AG10803 (cell line): ENCODE results near the gene SLC12A2.
A peak's percentile ranks its signal among the peaks of the same experiment; 100 is the strongest.

Experiments used
- DNase-seq: peaks from one replicate; pipeline ENCODE4 v3.0.0; 2010; ENCODE audit warnings: low read depth
- H3K4me3 ChIP-seq: 2 replicates; pipeline ENCODE4 v1.5.1; 2011; ENCODE audit warnings: mild to moderate bottlenecking, low read length, control low read depth
- TF ChIP-seq, protein P1 (sequence below): conservative IDR thresholded peaks from 2 replicates; pipeline ENCODE4 v1.5.1; 2011; ENCODE audit warnings: mild to moderate bottlenecking, low read length, control low read depth, inconsistent platforms

Gene SLC12A2

GRCh38 chr5:128060644-128061385 lies 22.8 kb upstream of the SLC12A2 start:
- TF ChIP-seq, protein P1, sequence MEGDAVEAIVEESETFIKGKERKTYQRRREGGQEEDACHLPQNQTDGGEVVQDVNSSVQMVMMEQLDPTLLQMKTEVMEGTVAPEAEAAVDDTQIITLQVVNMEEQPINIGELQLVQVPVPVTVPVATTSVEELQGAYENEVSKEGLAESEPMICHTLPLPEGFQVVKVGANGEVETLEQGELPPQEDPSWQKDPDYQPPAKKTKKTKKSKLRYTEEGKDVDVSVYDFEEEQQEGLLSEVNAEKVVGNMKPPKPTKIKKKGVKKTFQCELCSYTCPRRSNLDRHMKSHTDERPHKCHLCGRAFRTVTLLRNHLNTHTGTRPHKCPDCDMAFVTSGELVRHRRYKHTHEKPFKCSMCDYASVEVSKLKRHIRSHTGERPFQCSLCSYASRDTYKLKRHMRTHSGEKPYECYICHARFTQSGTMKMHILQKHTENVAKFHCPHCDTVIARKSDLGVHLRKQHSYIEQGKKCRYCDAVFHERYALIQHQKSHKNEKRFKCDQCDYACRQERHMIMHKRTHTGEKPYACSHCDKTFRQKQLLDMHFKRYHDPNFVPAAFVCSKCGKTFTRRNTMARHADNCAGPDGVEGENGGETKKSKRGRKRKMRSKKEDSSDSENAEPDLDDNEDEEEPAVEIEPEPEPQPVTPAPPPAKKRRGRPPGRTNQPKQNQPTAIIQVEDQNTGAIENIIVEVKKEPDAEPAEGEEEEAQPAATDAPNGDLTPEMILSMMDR, result no peak
- no peak overlapping the region for H3K4me3 ChIP-seq
- no peak for DNase-seq

DNA sequence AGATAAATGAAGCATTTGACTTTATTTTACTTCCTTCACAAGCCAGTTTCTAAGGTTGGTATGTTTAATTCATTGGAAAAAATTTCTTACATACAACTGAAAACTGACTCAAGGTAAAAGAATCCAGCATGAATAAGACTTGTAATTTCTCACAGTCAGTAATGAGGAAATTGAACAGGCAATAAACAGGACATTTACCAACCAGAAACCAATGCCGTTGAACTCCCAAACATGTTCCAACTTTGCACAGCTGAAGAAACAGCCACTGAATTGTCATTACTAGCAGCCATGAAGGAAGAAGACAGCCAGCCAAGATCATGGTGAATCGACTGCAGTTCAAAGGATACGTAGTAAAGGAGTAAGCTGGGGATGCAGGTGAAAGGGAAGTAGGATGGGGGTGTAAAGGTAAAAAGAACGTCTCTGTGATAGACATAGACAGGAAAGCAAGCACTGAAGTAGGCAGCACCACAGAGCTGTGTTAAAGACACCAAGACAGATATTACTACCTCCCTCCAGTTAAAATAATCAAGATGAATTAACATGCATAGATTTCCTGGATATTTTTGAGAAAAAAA lies 21.3 kb upstream of the SLC12A2 start:
- no peak overlapping the region for H3K4me3 ChIP-seq
- TF ChIP-seq, protein P1, result no peak
- peak; percentile 87 for DNase-seq

GRCh38 chr5:128074171-128074570 lies 9.4 kb upstream of the SLC12A2 start:
- DNase-seq, result no peak
- TF ChIP-seq, protein P1, result no peak
- no peak overlapping the region for H3K4me3 ChIP-seq

DNA sequence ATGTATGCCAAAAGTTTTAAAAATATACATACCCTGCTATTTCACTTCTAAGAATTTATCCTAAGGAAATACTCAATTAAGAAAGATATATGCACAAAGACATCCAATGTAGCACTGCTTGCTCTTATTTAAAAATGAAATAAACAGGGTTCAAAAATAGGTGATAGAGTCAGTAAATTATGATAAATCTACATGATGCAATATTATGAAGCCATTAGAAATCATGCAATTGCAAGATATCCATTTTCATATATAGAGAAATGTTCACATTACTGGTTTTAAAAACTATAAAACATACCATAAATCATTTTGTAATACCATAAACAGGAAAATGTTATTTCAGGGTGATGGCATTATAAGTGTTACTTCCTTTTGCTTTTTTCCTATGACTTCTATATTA lies 8.6 kb upstream of the SLC12A2 start:
- no peak overlapping the region for H3K4me3 ChIP-seq
- DNase-seq, result no peak
- TF ChIP-seq, protein P1, result no peak

DNA sequence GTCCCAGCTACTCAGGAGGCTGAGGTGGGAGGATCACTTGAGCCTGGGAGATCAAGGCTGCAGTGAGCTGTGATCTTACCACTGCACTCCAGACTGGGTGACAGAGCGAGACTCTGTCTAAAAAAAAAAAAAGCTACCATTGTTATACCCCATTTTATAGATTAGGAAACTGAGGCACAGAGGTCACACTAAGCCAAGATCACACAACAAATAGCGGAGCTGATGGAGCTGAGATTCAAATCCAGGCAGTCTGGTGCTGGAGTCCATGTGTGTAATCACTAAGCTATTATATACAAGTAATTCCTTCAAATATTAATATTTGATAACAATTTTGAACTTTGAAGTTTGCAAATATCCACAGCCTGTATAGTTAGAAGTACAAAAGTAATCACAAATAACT lies 6.0 kb upstream of the SLC12A2 start:
- TF ChIP-seq, protein P1, result no peak
- no peak overlapping the region for H3K4me3 ChIP-seq
- DNase-seq, result no peak

DNA sequence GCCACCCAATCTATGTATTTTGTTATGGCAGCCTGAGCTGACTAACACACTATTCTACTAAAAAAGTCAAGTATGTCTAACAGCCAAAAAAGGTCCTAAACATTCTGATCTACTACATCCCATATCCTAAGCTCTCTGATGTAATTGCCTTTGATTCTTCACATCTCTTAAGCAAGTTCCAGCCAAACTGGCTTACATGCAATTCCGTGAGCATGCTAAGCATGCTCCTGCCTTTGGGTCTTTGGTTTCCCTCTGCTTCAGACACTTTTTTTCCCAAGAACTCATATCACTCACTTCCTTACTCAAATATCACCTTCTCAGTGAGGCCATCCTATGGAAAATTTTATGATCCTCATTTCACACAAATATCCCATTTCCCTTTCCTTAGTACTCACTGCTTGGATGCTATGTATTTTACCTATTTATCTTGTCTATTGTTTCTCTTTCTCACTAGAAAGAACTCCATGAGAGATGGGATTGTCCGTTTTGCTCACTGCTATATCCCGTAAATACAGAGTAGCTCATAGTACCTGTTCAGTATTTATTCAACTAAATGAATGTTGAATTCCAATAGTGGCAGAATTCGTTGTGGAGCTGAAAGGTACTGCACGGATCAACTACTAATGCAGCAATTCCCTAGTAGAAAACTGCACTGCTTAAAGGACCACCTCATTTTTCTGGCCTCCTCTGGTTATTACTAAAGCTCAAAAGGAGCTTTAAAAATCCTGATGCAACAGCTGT lies 2.3 kb upstream of the SLC12A2 start:
- TF ChIP-seq, protein P1, result peak; percentile 47
- DNase-seq, result no peak
- H3K4me3 ChIP-seq, result peak overlapping the region; percentile 91

DNA sequence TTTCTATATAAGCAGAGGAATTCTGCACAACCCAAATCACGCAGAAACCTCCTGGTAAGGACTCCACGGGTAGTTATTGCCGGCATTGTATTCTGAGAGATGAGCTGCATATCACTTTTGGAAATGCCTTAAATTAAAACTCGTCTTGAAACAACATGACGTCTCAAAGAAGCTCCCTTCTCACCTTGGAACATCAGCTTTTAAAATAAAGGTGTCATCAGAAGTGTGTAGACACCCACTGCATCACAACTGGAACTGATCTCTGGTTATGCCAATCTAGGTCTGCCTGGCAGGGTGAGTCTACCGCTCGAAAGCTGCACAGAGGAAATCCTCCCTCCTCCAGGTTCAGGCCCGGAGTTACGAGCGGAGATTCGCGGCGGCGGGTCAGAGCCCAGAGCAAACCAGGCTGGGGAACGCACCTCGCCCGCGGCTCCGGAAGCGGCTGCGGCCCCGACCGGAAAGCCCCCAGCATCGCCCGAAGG lies 974 bp upstream of the SLC12A2 start:
- H3K4me3 ChIP-seq, result peak overlapping the region; percentile 91
- TF ChIP-seq, protein P1, result no peak
- DNase-seq, result no peak
